RCC 7860 (cell line): ENCODE data around the gene ZBTB25.

Experiments
- DNase-seq: peaks from one replicate; pipeline ENCODE4 v3.0.0-alpha.2; 2015; ENCODE audit warnings: low spot score
- FAIRE-seq: peaks from 2 replicates; lab custom pipeline; 2012; peaks lifted over from hg19 to GRCh38; lab: Jason Lieb, UNC

The ZBTB25 gene

GRCh38 chr14:64407329-64407728 is 96.3 kb downstream of the ZBTB25 start:
- no peak for FAIRE-seq

DNA sequence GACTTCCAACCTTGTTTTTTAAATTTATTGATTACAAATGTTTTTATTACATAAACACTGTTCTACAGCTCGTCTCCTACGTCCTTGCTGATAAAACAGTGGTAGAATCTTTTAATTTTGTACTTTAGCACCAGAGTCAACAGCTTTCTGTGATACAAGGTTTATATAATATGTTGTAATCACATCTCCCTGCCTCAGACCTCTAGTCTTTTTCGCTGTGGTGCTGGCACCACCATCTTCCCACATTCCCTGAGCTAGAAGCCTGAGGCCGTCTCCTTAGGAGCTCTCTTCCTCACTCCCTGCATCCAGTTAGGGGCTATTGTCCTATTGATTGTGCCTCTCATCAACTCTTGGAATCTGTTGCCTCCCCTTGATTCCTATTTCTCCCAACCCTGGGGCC is 98.3 kb downstream of the ZBTB25 start:
- no peak for FAIRE-seq

More at GRCh38 chr14:64407329-64407728, 96.3 kb downstream of the ZBTB25 start:
- no peak for DNase-seq

DNA sequence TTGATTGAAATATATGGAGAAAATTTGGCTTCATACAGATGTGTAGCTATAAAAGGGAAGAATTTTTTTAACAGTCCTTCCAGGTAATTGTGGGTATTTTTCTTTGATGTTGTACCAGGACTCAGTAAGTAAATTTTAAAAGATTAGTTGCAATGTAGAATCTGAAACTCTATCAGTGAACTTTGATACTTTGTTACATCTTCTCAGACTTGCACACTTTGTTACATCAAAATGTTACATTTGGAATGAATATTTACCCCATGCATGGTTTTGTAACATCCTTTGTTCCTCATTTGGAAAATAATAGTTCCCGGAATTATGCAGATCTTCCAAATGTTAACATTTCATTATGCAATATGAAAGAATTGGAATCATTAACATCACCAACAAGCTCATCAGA is 101.7 kb downstream of the ZBTB25 start:
- no peak for FAIRE-seq
- DNase-seq, result no peak

More for the DNA sequence above, 98.3 kb downstream of the ZBTB25 start:
- no peak for DNase-seq

- no peak for DNase-seq
Observed at GRCh38 chr14:64400829-64401459, 102.7 kb downstream of the ZBTB25 start.

More at GRCh38 chr14:64400829-64401459, 102.7 kb downstream of the ZBTB25 start:
- no peak for FAIRE-seq
